GM12891 (cell line): ENCODE measurements around the gene ITGB1BP1.

Source experiments
- PAX5 ChIP-seq: IDR thresholded peaks from 2 replicates; pipeline ENCODE4 v1.6.1; 2011; ENCODE audit warnings: low read length, moderate library complexity, mild to moderate bottlenecking; ENCODE audit not compliant: insufficient read depth, severe bottlenecking
- POLR2A ChIP-seq: IDR thresholded peaks from 2 replicates; pipeline ENCODE4 v1.6.1; 2011; ENCODE audit warnings: low read depth, low read length, control low read depth
- POLR2AphosphoS5 ChIP-seq: IDR thresholded peaks from 2 replicates; pipeline ENCODE4 v1.6.1; 2011; ENCODE audit warnings: low read depth, low read length, control low read depth
- POU2F2 ChIP-seq: IDR thresholded peaks from 2 replicates; pipeline ENCODE4 v1.6.1; 2011; ENCODE audit warnings: low read depth, mild to moderate bottlenecking, control low read depth, low read length, moderate library complexity
- SPI1 ChIP-seq: IDR thresholded peaks from 2 replicates; pipeline ENCODE4 v1.6.1; 2011; ENCODE audit warnings: low read depth, low read length, control low read depth
- TAF1 ChIP-seq: IDR thresholded peaks from 2 replicates; pipeline ENCODE4 v1.6.1; 2011; ENCODE audit warnings: low read depth, low read length, control low read depth

- TF ChIP-seq POLR2AphosphoS5: no peak
- no peak for TF ChIP-seq POLR2A
- TF ChIP-seq SPI1: no peak
- no peak for TF ChIP-seq TAF1
- TF ChIP-seq POU2F2: no peak
- no peak for TF ChIP-seq PAX5
Observed at GRCh38 chr2:9359463-9359862, 63.9 kb downstream of the ITGB1BP1 start.
